GM15510 (cell line): Measurements from ENCODE around the gene HK2.

ENCODE experiments used
- POLR2A ChIP-seq: IDR thresholded peaks from 3 replicates; pipeline ENCODE4 v1.6.1; 2011; ENCODE audit warnings: borderline replicate concordance; ENCODE audit not compliant: insufficient read length; ENCODE audit errors: extremely low read depth

Gene HK2

GRCh38 chr2:74833418-74834233, at the start of gene HK2:
Gene HK2 (plus strand): TSS chr2:74834127. CDS start chr2:74834581, 454 bp downstream.
- TF ChIP-seq POLR2A: peak; percentile 59

- no peak for TF ChIP-seq POLR2A
These were observed 44.7 kb upstream of the HK2 start for GRCh38 chr2:74789271-74789670.

- TF ChIP-seq POLR2A: no peak
These were observed 41.6 kb upstream of the HK2 start for GRCh38 chr2:74792282-74792681.

GRCh38 chr2:74806355-74806839, 27.5 kb upstream of the HK2 start:
- TF ChIP-seq POLR2A: no peak

DNA sequence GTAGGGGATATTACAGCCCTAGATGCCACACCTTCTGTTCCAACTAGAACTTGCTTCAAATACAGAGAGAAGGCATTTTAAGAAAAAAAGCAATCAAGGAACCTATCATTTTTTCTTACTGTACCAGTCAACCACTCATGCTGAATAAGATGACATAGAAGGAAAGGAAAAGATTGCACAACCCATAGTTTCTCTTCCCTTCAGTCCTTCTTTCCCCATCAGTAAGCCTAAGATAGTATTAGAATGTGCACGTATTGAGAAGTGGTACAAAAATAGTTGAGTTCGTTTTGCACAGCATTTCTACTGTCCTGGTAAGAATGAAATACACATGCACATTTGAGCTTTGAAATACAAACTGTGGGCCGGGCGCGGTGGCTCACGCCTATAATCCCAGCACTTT, 27.0 kb upstream of the HK2 start:
- TF ChIP-seq POLR2A: no peak

DNA sequence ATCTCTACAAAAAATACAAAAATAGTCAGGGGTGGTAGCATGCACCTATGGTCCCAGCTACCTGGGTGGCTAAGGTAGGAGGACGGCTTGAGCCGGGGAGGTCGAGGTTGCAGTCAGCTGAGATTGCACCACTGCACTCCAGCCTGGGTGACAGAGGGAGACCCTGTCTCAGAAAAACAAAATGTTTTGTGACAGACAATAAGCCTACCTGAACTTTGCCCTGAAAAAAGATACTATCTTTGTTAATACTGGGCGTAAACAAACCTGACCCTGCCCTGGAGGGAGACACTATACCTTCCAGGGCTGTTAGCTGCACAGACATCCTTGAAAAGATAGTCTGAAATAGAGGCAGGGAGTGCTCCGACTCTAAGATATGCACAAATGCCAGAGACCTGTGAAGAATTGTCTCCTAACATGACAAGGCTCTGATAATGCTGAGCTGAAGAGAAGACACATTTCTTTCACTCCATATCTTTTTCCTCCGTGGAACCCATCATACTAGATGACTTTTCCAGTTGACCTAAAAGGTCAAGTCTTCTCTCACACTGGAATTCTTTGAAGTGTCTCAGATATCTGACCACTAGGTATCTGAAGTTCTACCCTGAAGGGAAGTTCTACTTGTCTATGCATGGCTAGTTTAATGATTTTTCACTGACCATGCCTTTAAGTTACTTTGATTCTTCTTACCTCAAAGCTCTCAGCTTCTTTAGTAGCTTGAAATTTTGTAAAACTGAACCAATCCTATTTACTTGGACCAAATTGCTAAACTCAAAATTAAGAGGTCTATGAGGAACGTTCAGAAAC, 20.9 kb upstream of the HK2 start:
- no peak for TF ChIP-seq POLR2A

DNA sequence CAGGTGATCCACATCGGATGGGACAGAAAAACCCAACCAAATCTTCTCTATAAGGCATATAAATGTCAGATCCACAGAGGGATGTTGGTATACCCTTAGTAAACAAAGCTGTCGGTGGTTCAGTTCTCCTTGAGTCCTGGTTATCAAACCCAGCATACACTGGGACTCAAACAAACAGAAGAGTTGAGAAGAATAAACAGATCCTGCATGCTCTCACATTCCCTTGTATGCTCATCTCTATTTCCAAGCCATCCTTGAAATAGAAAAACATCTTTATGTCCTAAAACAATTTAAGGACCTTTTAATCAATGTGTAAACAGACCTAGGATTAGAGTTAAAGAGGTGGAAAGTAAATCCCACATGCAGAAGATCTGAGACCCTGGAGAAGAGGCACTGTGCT, 19.8 kb upstream of the HK2 start:
- TF ChIP-seq POLR2A: no peak

DNA sequence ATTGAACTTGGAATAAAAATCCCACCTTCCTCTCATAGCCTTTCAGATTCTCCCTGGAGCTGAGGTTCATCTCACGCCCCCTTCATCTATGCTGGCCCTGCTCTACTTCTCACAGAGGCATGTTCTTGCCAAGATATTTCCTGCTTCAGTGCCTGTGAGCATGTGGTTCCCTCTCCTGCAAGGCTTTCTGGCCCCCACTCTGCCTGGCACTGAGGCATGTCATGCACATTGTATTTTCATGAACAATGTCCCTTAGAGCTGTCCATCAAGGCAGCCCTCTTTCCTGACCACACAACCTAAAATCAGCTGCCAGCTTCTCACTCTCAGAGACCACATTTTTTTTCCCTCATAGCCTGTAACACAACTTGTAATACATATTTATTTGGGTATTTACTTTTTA, 18.0 kb upstream of the HK2 start:
- TF ChIP-seq POLR2A: no peak

GRCh38 chr2:74816540-74817303, 17.2 kb upstream of the HK2 start:
- TF ChIP-seq POLR2A: no peak

GRCh38 chr2:74817304-74817675, 16.6 kb upstream of the HK2 start:
- TF ChIP-seq POLR2A: no peak

DNA sequence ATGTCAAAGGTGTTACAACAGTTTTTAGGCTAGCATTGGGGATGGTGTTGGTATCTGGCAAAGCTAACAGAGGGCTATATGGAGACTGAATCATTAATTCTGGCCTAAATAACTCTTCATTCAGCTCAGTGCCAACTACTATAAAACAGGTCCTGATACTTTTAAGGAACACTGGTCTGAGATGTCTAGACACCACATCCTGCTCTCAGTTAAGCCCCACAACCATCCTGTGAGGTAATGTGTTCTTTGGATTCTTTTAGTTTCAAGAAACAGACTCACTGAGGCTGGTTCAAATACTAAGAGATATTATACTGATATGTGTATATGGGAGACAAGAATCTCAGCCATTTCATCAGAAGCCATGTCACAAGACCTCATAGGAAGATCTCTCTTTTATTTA, 14.2 kb upstream of the HK2 start:
- TF ChIP-seq POLR2A: no peak

- no peak for TF ChIP-seq POLR2A
These were observed 12.5 kb upstream of the HK2 start for GRCh38 chr2:74821177-74822126.

DNA sequence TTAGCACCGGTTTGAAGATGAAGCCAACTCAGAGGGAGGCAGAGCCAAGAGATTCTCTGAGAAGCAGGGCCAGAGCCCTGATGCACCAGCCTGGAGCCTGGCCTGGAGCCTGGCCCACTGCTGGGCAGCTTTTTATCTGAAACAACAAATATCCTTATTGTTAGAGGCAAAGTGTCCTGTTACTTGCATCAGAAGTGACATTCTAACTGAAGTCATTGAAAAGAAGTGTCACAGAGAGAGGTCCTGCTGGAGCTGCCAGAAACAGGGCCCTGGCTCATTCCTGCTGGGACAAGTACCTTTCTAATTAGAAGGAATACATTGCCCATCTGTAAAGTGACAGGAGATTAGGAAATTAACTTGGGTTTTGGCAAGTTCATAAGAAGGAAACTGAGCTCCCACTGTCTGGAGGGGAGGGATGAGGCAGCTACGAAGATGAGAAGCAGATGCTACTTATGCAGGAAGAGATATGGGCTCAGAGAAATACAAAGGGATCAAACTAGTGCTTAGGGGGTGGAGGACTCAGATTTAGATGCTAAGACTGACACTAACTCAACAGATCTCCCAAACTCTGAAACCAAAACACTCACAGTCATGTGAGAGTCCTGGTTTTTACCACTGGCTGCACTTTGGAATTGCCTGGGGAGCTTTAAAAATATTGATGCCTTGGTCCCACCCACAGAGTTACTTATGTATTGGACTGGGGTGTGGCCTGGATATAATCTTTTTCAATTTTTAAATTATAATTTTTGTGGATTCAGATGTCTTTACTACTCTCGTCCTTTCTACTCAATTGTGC, 11.0 kb upstream of the HK2 start:
- TF ChIP-seq POLR2A: no peak
